Glomerular visceral epithelial cell (primary cell): ENCODE measurements around the gene NFYC.

Experiments used
- DNase-seq: peaks from one replicate; pipeline ENCODE4 v3.0.0-alpha.2; 2016; ENCODE audit errors: extremely low spot score

Gene NFYC

DNA sequence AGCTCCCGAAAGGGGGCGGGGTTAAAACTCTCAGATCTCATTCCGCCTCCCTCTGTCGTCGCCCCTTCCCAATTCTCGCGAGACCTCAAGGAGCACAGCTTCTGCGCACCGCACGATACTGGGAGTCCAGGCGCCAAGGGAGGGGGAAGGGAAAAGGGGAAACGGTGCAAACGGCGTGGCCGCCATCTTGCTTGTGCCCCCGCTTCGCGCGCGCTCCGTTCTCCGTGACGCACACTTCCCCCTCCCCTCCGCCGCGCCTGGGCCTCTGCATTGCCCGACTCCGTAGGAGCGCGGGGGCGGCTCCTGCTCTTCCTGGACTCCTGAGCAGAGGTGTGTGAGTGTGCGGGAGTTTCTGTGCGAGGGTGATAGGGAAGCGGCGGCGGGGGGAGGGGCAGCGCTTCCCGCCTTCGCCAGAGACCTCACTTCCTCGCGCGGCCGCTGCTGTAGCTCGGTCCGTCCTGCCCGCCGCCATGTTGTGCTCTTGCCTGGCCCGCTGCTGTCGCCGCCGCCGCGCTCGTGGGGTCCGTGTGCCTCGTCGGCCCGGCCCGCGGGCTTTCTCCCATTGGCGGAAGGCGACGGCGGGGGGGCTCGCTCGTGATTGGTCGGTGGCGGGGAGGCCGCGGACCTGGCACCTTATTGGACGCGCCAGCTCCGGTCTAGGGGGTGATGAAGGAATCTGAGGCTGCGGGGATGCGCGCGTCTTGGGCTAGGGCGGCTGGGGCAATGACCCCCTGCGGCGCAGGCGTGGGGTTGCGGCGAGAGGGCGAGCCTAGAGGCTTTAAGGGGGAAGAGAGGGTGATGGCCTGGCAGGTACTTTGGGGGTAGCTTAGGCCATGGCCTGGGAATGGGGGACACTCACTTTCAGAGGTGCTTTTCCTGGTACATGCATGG lies at the start of gene NFYC:
Gene NFYC (plus strand): TSS at position 167 of the 891 bp plus-strand sequence. CDS start 47,140 bp downstream, outside the sequence.
- DNase-seq = peak; percentile 98

DNA sequence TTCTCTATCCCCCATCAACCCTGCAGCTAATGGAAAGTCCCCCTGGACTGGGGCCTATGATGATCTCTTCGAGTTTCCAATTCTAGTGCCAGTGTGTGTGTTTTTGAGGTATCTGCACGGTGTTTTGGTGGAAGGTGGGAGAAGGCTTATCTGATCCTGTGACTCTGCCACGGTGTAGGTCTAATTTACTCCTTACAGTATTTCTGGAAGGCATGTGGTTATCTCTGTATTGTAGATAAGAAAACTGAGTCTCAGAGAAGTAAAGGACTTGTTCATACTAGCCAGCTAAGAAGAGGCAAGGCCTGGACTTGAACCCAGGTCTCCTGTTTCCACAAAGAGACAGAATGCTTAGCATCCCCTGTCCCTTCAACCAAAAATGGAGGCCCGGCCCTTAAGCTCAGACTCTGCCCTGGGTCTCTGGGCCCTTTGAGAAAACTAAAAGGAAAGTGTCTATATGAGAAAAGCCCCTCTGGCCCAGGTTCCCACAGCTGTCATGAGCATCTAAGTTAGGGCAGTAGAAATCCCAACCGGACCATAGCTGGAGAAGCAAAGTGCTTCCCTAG lies 46.3 kb upstream of the NFYC start:
- no peak for DNase-seq

DNA sequence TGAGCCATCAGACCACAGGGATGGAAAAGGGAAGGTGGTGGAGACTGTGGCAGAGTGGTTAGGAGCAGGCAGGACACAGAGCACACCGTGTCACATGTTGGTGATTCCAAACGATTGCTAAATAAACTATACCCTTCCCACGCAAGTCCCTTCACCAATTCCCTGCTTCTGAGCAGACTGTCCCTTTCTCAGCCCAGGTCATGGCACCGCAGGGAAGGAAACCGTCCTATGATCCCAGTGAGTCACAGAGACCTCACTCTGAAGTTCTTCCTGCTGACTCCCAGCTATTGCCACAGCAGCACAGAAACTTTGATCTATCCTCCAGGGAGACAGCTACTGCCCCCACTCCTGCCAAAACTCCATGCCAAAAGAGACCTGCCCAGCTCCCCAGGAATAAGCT lies 45.2 kb upstream of the NFYC start:
- no peak for DNase-seq

DNA sequence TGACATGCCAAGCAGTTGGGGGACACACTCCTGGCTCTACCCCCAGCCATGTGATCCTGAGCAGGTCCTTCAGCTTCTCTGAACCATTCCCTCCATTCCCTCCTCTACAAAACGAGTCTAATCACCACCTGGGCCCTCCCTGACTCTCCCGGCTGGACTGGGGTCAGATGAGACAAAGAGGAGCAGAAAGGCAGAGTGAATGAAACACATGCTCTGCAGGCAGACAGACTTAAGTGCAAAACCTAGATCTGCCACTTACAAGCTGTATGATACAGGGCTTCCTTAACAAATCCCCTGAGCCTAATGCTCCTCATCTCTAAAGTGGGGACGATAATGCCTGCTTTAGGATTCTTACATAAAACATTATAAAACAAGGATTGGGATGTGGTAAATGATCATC lies 43.3 kb upstream of the NFYC start:
- no peak for DNase-seq

DNA sequence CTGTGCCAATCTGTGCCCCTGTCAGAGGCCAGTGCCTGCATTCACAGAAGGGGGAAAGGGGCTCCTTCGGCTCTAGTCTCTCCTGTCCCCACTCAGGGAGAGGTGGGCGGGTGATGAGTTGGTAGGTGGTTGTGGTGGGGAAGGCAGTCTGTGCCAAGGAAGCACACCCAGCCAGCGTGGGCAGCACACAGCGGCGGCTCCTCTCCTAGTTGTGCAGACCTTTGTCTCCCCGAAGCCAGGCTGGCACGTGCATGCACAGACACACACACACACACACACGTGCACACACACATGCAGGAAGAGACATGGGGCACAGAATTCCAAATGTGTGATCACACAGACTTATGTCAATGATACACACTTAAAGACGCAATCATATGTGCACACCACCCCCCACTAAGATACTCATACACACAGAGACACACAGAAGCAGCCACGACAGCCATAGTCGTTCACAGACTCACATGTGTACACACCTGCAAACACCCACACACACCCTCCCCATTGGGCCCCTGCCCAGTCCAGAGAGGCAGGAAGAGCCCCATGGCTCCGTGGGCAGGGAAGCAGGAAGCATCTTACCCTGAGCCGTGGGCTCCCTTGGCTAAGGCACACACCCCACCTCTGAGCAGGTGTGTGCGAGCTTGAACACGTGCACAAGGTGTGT lies 42.4 kb upstream of the NFYC start:
- no peak for DNase-seq

DNA sequence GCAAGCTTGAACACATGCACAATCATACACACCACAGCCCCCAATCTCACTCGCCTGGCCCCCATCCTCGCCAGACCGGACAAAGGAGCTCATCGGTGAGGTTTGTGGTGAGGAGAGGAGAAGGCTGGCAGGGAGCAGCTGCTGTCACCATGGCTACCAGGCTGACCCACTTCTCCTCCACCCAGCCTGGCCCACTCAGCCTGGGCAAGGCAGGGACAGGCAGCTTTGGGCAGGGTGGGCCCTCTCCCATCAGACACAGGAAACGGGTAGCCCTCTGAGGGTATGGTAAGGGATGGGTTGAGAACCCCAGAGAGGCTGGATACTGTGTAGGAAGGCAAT lies 41.9 kb upstream of the NFYC start:
- no peak for DNase-seq

DNA sequence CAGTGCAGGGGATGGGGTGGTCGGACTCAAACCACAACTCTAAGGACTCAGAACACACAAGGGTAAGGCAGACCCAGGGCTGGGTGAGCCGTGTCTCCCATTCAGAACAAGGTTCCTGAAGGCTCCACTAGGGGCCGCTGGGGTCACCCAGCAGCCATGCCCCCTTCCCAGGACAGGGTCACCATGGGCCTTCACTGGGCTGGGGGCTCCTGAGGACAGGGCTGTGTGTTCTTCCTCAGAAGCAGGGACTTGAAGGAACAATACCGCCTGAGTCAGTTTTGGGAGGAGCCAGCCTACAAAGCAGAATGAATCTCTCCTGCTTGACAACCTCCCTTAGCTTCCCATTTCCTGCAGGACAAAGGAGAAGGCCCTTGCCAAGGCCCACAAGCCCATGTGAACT lies 41.4 kb upstream of the NFYC start:
- no peak for DNase-seq

DNA sequence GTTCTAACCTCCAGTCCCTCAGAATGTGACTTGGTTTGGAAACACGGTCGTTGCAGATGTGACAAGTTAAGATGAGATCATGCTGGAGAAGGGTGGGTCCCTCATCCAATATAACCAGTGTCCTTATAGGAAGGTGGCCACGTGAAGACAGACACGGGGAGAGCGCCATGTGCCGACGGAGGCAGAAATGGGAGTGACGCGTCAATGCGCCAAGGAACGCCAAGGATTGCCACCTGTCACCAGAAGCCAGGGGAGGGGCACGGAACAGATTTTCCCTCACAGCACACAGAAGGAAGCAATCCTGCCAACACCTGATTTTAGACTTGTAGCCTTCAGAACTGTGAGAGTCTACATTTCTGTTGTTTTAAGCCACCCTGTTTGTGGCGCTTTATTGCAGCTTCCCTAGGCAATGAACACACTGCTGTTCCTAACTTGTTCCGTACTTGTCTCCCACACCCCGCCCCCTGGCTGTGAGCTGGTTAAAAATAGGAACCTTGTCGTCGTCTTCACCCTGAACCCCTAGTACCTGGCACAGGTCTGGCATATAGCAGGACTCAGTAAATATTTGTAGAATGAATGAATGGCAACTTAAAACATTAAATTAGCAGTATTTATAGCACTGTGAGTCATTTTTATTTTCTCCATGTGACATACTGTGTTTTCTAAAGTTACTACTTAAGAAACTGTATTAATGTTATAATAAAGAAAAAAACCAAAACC lies 40.2 kb upstream of the NFYC start:
- DNase-seq = no peak

DNA sequence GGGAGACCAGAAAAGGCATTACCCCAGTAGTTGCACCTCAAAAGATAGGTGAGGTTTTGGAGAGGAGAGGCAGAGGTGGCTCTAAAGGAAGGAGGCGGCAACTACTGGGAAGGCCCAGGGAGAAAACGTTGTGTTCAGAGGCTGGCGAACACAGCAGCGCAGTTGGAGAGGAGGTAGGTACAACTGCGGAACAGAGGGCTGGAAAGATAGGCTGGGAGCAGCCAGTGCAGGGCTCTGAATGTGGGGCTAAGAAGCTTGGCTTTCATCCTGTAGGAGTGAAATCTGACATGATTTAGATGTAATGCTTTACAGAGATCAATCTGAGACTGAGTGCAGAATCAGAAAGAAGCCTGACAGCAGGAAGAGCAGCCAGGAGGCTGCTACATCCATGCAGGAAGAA lies 39.0 kb upstream of the NFYC start:
- DNase-seq = no peak

DNA sequence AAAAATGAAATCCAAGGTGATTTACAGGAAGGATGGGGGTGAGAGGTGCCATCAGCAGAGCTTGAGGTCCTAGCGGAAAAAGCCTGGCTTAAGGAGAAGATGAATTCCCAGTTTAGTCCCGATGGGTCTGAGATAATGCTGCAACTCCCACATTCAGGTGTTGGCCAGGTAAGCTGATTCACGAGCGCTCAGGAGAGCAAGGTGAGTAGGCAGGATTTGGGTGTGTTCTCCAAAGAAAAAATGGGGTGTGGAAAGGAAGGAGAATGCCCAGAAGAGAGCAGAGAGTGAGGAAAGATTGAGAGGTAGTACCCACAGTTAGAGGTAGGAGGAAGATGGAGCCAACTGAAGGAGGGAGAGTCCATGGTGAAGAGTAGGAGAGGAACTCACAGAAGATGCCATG lies 38.5 kb upstream of the NFYC start:
- DNase-seq = no peak

DNA sequence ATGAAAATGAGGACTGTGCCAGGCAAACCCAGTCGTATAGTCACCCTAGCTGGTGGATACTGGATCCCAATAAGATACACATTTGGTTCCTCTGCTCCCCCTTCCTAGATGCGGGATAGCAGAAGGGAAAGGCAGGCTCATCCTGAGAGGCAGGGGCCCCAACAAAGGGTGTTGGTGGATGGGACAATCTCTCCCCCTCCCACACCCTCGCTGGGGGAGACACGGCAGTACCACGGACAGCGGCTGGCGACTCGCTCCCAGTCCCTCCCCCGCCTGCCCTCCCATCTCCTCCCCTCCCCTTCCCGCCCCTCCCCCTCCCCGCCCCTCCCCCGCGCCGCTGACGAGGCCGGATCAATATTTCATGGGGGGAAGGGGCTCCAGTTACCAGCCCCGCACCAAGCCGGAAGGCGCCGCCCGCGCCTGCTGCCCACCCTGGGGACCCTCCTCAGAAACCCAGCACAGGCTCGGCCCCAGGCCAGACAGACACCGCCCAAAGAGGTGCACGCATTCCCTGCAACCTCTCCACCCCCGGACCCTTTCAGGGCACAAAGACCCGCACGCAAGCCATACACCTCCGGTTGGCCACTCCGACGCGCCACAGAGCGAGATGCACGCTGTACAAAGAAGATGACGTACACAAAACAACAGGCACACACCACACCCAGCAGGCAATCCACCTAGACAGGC lies 37.5 kb upstream of the NFYC start:
- no peak for DNase-seq

DNA sequence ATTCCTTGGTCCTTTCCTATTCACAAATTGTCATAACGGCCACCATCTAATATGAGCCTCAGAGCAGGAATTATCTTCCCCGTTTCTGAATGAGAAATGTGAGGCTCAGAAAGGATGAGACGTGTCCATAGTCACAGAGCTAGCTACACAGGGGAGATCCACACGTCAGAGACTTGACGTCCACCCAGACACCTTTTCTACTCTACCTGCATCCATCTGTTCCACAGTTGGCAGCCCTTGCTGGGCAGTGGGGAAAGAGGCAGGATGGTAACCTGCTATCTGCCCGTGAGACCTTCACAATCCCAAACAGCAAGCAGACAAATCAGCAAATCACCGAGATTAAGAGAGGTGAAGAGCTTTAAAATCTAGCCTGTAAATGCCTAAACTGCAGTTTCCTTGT lies 34.5 kb upstream of the NFYC start:
- no peak for DNase-seq

DNA sequence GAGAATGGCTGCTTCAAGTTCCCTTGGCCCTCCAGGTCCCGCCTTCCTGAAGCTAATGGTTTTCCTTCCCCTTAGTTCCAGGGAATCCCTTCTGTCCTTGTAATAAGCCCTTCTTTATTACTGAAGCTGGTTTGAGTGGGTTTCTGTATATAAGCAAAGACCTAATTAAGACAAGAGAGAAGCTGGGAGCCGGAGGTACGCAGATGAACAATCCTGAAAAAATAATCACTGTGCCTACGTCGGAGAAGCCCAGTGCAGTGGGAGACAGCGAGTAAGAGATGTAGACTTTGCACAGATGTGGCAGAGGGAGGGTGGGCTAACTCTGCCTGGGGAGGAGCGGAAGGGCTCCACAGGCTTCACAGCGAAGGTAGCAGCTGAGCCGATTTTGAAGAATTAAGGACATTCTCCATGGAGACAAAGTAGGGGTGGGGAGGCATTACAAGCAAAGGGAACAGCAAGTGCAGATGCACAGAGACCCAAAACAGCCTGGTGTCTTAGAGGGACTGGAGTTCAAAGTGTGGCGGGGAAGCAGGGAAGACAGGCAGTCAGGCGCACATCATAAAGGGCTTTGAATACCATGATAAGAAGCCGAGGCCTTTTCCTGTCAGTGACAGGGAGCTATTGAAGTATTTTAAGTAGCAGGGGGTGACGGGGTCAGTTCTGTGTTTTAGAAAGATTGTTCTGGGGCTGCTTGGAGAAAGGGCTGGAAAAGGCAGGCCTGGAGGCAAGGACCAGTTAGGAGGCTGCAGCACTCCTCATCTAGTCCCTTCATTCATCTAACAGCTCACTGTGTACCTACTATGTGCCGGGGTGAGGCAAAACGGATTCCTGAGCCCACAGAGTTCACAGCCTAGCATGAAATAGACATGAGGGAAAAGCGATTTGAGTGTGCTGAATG lies 32.5 kb upstream of the NFYC start:
- DNase-seq = no peak

DNA sequence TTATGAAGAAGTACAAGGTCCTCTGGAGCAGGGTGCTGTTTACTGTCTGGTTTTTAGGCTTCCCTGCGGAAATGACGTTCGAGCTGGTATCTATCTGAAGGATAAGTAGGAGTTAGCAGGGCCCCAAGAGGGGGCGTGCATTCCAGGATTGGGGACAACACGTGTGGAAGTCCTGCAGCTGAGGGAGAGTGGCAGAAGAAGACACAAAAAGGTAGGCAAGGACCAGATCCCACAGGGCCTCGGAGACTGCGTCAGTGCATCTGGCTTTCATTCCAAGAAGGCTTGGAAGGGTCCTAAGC lies 31.9 kb upstream of the NFYC start:
- DNase-seq = no peak

DNA sequence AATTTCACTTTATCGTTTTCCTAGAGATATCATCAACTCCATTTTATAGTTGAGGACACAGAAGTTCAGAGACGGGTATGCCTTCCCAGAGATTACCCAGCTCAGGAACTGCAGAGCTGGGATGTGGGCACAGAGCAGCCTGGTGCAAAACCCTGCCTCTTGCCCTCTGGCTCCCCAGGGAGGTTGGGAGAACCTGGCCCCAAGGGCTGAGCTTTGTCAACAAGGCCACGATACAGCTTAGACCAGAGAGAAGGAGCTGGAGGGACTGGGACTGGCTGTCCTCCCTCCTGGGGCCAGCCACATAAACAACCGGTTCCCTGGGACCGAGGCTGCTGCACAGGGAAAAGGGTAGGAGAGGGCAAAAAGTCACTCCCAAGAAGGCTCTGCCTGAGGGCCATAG lies 29.8 kb upstream of the NFYC start:
- DNase-seq = no peak

DNA sequence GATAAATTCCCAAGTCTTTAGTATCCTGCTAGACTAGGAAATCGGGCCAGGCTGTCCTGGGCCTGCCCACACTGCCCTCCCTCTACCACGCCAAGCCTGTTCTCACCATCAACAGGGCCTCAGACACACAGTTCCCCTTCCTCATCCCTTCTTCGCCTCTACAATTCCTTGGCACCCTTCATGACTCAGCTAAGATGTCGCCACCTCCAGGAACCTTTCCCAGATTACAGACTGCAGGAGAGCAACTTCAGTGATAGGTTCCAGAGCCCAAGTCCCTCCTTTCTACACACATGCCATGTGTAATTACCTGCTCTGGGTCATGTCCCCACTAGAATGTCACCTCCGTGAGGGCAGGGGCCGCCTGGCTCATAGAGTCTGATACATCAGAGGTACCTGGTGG lies 29.4 kb upstream of the NFYC start:
- no peak for DNase-seq

DNA sequence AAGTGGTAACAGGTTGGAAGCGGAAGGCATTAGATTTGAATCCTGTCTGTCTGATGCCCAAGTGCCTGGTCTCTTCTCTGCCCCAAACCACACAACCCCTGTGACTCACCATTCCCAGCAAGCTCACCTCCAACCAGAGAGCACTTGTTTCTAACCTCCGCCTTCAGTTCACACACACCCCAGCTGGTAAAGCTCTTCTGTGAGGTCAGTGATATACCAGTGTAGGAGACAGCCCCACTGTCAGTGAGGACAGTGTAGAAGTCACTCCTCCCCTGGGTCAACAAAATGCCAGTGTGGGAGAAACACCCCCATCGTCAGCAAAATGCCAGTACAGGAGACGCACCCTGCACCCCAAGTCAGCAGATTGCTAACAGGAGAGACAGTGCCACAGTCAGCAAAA lies 28.6 kb upstream of the NFYC start:
- peak; percentile 72 for DNase-seq

DNA sequence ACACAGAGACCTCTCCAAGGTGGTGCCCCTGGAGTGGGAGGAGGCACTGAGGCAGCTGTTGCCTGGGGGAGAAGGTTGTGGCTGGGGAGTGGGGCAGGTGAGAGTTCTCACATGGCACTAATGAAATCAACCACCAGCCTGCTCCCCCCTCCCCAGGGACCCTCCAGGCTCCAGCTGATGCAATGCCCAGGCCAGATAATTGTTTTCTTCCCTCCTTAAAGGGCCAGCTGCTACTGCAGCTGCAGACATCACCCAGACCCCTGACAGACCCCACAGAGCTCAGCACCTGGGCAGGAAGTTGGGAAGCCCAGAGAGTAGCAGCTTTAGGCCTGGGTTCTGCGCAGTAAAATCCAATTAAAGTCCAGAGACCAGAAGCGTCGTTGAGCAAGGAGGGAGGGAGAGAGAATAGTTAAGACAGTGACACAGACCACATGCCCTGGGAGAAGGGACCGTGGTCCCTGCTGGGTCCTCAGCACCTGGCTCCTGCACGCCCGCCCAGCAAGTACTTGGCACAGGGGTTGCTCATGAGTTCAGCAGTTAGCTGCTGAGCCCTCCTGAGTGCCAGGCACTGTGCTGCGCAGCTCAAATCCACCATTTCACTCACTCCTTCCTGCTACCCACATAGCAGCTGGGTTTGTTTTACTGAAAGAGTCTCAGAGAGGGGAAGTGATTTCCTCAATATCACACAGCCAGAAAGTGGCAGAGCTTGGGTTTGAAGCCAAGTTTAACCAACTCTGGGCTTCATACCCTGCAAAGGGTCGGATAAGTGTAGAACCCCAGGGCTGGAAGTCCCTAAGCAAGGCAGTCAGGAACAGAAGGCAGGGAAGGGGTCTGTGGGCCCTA lies 28.0 kb upstream of the NFYC start:
- DNase-seq = no peak

DNA sequence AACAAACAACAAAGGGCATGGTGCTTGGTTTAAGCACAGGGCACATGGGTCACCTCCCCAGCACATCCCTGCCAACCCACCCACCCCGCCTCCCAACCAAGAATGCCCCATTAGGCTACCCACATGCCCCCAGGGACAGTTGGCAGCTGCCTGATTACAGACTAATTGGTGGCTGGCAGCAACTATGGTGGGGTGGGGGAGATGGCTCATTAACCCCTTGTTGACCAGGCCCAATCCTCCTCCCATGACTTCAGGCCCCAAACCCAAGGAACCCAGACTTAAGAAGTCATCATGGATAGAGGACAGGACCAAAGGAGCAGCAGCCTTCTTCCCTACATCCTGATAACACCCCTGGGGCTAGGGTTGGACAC lies 27.4 kb upstream of the NFYC start:
- DNase-seq = no peak

DNA sequence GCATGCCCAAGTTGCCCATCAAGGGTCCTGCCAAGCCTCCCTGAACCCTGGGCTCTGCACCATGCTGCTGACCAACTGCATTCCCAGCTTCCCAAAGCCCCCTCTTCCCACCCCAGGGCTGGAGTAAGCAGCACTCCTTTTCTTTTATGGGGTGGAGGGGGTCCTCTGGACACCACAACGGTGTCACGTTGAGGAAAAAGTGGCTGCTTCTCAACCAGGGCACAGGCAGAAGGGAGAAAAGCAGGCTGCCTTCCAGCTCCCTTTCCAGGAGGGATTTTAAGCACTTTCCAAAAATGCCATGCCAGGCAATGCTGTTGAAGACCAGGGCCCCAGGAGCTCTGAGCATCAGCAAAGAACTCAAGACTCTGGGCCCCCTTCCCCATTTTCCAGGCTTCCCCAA lies 26.7 kb upstream of the NFYC start:
- no peak for DNase-seq
